NCI-H345 (cell line): Measurements from ENCODE around the gene NDUFB1.

Experiments
- DNase-seq: peaks from one replicate; lab custom pipeline; 2025; lab: John Stamatoyannopoulos, UW

NDUFB1 gene

DNA sequence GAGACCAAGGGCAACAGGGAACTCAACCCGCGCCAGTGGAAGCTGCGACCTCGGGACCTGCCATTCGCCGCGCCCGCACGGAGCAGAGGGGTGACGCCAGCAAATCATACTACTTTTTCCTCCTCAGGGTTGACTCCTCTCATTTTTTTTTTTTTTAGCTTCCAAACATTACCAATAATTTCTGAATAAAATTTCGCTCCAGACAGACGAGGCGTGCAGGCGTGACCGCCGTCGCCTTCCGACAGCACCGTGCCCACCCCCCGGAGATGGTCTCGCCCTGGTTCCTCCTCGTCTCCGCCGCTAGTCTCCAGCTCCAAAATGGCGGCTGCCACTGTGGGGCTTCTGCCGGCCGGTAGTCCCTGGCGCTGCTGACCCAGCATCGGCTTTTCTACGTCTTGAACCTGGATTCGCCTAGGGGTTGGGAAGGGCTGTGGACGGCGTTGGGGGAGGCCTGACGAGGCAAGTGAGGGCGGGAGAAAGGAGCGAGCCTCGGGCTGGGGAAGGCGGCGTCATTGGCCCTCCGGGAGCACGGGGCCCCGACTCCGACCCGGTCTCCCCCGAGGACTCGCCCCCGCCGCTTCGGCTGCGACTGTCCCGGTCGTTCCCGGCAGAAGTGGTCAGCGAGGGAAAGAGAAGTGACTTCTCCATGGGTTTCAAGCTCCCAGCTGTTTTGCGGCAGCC, at the start of gene NDUFB1, which contains the start of gene CPSF2:
TSS of gene NDUFB1 (minus strand) at position 37 of the 681 bp plus-strand sequence. CDS start 4,069 bp downstream, outside the sequence.
TSS of gene CPSF2 (plus strand) at position 300 of the 681 bp plus-strand sequence. CDS start 9,016 bp downstream, outside the sequence.
- DNase-seq, result peak; percentile 87

DNA sequence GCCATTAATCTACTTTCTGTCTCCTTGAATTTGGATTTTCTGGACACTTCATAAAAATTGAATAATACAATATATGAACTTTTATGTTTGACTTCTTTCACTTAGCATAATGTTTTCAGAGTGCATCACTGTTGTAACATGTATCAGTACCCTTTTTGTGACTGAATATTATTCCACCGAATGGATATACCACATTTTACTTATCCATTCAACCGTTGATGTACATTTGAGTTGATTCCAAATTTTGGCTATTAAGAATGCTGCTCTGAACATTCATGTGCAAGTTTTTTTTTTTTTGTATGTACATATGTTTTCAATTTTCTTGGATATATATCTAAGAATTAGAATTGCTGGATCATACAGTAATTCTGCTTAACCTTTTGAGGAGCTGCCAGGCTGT, 43.5 kb upstream of the NDUFB1 start:
- no peak for DNase-seq

DNA sequence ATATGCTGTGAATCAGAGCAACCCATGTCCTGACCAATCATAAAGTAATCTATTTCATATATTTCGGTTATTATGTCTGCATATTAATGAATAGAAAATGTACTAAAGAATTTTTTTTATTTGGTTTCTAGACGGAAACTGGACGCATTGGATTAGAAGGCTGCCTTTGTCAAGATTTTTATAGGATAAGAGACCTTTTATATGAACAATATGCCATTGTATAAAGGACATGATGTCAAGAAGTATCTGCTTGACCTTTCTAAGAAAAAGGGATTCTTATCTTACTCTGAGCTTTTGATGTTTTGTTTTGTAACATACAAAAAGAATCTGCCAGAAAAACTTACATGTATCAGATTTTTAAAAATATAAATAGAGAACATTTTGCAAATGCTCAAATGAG, 40.0 kb upstream of the NDUFB1 start:
- no peak for DNase-seq

- no peak for DNase-seq
These were observed 39.1 kb upstream of the NDUFB1 start for GRCh38 chr14:92160619-92161018.

DNA sequence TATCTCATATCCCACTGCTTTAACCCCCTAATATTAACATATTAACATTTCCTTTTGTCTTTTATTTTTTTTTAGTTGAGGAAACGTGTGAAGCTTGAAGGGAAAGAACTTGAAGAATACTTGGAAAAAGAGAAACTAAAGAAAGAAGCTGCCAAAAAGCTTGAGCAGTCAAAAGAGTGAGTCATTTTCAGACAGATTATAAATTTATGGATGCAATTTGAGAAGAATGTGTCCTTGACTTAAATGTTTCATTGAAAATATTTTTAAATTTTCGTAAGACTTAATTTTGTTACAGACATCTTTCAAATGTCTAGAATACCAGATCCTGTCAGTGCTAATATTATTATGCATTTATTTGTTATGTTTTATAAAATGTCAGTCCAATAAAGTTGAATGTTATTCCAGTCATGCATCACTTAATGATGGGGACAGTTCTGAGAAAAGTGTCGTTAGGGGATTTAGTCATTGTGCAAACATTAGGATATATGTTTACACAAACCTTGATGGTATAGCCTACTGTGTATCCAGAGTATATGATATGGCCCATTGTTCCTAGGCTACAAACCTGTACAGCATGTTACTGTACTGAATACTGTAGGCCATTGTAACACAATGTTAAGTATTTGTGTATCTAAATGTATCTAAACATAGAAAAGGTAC, 32.9 kb upstream of the NDUFB1 start:
- peak; percentile 39 for DNase-seq

DNA sequence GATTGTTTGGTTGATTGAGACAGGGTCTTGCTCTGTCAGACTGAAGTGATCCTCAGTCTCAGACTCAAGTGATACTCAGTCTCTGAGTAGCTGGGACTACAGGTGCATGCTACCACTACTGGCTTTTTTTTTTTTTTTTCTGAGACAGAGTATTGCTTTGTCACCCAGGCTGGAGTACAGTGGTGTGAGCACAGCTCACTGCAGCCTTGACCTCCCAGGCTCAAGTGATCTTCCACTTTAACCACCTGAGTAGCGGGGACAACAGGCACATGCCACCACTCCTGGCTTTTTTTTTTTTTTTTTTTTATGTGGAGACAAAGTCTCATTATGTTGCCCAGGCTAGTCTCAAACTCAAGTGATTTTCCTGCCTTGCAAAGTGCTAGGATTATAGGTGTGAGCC, 32.1 kb upstream of the NDUFB1 start:
- no peak for DNase-seq

GRCh38 chr14:92144708-92145107, 23.2 kb upstream of the NDUFB1 start:
- DNase-seq, result no peak

GRCh38 chr14:92143962-92144361, 22.5 kb upstream of the NDUFB1 start:
- no peak for DNase-seq

- DNase-seq, result no peak
These were observed 21.8 kb upstream of the NDUFB1 start for GRCh38 chr14:92143309-92143708.

- DNase-seq, result peak; percentile 4
These were observed 13.8 kb upstream of the NDUFB1 start for GRCh38 chr14:92135269-92135668.

DNA sequence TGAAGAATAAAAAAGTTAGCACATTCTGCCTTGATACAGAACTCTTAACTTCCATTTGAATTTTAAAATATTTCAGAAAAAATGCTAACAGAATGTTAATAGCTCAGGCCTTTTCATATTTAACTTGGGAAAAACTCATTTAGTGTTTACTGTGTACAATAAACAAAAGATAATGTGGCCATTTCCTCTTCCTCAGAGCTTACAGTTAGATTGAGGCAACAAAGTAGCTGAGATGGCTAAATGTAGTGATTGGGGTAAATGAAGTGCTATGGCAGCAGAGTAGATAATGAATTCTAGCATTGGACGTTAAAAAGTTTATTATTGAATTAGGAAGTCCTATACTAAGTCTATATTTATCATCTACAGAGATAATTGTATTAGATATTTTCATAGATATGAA, 12.9 kb upstream of the NDUFB1 start:
- no peak for DNase-seq

GRCh38 chr14:92122761-92123160, 1.3 kb upstream of the NDUFB1 start:
- DNase-seq, result no peak

DNA sequence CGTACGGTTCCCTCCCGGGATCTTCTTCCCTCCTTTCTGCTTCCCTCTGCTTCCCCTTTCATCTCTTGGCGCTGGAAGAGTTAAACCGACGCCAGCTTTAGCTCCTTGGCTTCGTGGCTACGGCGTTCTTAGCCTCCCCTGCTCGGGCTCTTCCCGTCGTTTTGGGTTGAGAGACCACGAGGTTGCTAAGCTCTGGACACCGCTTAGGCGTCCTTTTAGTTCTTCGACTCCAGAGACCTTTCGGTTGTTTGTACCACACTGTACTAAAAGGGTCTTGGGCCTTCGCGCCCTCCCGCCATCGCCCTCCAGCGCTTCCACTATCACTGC, 808 bp upstream of the NDUFB1 start:
- peak; percentile 26 for DNase-seq

DNA sequence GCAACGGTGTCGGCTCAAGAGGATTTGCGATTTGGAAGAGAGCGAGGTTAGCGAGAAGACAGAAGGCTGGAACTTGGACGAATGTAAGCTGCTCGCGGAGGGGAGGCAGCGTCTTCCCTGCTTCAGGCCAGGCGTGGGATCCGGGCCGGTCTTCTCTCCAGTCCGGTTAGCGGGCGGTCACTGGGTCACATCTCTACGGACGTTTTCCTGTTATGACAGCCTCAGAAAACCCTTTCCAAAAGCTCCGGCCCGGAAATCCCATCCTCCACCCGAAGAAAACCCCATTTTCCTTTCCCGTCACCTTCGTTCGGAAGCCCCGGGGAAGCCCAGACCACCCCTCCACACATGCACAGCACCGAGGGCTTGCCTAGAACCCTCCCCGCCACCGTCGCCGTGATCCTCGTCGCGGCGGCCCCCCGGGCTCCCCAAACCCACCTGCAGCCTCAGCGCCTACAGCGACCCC, 268 bp downstream of the NDUFB1 start:
- peak; percentile 23 for DNase-seq

DNA sequence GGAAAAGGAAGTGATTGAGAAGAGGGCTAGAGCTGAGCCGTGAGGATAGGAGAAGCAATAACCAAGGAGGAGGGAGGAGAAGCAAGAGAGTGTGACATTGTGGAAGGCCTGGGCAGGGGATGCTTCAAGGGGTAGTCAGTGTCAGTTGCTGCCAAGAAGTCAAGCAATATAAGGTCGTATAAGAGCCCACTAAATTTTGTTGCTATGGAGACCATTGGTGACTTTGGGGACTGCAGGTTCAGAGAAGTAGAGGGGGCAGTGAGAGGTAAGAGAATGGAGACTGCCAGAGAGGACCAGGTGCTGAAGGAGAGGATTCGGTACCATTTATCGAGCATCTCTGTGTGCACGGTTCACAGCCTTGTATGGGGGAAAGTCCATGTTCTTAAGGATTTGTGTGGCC, 12.0 kb downstream of the NDUFB1 start:
- DNase-seq, result no peak

DNA sequence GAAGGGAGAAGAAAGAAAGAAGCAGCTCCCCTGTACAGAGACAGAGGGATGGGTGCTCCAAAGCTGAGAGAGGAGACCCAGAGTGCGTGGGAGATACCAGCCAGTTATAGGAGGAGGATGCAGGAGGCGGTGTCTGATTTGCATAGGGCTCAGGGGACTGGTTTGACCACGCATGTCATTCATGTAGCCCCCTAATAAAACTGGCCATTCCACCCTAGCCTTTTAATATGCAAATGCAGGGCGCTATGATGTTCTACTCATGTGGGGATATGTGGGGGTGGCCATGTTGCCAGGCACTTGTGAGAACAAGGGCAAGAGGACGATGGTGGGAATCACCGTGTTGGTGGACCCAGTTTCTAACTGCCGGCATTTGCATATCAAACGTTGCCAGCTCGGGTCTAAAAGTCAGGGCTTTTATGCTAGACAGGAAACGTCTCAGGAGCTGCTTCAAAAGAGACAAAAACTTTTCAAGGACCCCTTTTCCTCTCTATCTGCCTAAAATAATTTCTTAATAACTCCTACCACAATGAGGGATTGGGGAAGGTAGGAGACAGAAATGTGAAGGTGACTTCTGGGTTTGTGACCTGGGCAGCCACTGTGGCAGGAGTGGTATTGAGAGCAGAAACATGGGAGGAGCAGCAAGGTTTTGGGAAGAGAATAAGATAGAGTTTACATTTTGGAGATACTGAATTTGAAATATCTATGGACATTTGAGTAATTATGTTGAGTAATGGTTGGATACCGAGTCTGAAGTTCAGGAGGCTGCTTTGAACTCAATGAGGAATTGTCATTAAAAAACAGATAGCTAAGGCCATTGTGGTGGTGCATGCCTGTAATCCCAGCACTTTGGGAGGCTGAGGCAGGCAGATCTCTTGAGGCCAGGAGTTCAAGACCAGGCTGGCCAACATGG, 12.9 kb downstream of the NDUFB1 start:
- DNase-seq, result no peak

- peak; percentile 99 for DNase-seq
These were observed 15.2 kb downstream of the NDUFB1 start, which contains the start of gene ATXN3 for GRCh38 chr14:92106143-92106926. ATXN3 (minus strand) TSS chr14:92106582; CDS start chr14:92106552, 30 bp downstream.

DNA sequence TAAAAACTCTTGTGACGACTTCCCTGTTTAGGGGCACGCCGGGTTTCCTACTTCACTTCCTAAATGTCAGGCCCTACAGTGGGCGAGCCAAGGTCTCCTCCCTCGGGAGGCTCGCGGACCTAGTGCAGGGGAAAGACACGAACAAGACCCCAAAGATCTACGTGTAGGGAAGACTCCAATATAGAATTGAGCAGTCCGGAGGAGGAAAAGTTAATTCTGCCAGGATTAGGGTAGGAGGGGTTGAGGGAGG, 15.7 kb downstream of the NDUFB1 start:
- DNase-seq, result no peak

DNA sequence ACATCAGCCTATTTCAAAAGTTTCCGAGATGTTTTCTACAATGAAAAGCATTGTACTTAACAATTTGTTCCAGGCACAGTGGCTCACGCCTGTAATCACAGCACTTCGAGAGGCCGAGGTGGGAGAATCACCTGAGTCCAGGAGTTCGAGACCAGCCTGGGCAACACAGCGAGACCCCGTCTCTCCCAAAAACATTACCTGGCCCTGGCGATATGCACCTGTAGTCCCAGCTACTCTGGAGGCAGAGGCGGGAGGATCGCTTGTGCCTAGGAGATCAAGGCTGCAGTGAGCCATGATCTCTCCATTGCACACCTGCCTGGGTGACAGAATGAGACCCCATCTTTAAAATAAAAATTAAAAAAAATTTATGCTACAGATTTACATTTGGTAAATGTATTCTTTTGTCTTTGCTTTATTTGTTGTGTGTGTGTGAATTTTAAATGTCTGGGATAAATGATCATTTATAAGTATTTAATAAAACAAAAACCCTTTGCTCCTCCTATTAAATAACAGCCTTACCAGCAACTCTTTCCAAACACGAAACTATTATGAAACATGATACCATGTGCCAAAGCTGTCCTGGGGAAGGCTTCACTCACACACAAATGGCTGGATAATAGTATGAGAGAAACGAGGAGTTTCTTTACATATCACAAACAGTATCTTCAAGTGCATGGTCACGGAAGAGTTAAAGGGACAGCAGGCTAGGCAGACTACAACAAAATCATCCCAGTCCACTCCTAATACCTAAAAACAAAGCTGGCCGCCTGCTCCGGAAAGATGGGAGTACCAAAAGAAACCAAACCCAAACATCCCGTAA, 16.2 kb downstream of the NDUFB1 start:
- DNase-seq, result no peak

DNA sequence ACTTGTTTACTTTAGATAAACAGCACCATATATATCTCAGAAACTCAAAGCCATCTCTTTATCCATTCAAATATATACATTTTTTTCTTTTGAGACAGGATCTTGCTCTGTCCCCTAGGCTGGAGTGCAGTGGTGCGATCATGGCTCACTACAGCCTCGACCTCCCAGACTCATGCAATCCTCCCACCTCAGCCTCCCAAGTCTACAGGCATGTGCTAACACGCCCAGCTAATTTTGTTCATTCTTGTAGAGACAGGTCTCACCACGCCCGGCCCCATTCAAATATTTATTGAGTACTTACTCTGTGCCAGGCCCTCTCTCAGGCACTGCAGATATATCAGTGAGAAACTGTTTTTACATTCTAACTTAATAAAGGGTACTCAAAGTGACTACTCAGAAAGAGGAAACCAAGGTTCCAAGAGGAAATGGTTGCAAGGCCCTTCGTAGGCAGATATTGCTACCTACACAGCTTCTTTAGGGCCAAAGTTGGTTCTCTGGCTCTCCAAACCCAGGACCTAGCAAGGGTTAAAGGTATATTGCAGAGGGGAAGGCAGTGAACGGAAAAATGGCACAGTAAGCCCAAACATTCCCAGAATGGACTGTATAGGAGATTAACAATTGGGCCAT, 18.0 kb downstream of the NDUFB1 start:
- peak; percentile 27 for DNase-seq

GRCh38 chr14:92099802-92100201, 21.7 kb downstream of the NDUFB1 start:
- no peak for DNase-seq
